Astrocyte (in vitro differentiated cells and primary cell): ENCODE measurements around the gene ST6GALNAC5. TPM values are rescaled to one million over a fixed set of nuclear protein-coding genes. Genes with fewer than 3 reads are reported as not detected.

Experiments used
- DNase-seq: peaks from one replicate; pipeline ENCODE4 v3.0.0-alpha.2; 2010; ENCODE audit warnings: low read depth
- FAIRE-seq: peaks from 2 replicates; lab custom pipeline; 2011; peaks lifted over from hg19 to GRCh38; lab: Jason Lieb, UNC
- H2AFZ ChIP-seq: 2 replicates; pipeline ENCODE4 v1.6.0; 2012; ENCODE audit warnings: low read depth, low read length, inconsistent platforms
- H3K27ac ChIP-seq: 2 replicates; pipeline ENCODE4 v1.5.1; 2011; ENCODE audit warnings: low read depth, low read length, inconsistent platforms
- H3K27me3 ChIP-seq: 2 replicates; pipeline ENCODE4 v1.6.0; 2011; ENCODE audit warnings: low read length, inconsistent platforms; ENCODE audit not compliant: insufficient read depth
- H3K36me3 ChIP-seq: 2 replicates; pipeline ENCODE4 v1.5.1; 2011; ENCODE audit warnings: low read length, inconsistent platforms; ENCODE audit not compliant: insufficient read depth
- H3K4me1 ChIP-seq: 2 replicates; pipeline ENCODE4 v1.5.1; 2011; ENCODE audit warnings: low read length, inconsistent platforms; ENCODE audit not compliant: insufficient read depth
- H3K4me2 ChIP-seq: 2 replicates; pipeline ENCODE4 v1.6.0; 2012; ENCODE audit warnings: low read length, inconsistent platforms
- H3K4me3 ChIP-seq: 2 replicates; pipeline ENCODE4 v1.5.1; 2011; ENCODE audit warnings: low read depth, mild to moderate bottlenecking, low read length, inconsistent platforms; ENCODE audit not compliant: insufficient read depth
- H3K79me2 ChIP-seq: 2 replicates; pipeline ENCODE4 v1.6.0; 2012; ENCODE audit warnings: mild to moderate bottlenecking, low read length, inconsistent platforms; ENCODE audit not compliant: insufficient read depth
- H3K9ac ChIP-seq: 2 replicates; pipeline ENCODE4 v1.6.0; 2012; ENCODE audit warnings: mild to moderate bottlenecking, low read length, inconsistent platforms
- H3K9me3 ChIP-seq: 2 replicates; pipeline ENCODE4 v1.5.1; 2012; ENCODE audit warnings: low read depth, mild to moderate bottlenecking, low read length, inconsistent platforms; ENCODE audit not compliant: insufficient read depth
- H4K20me1 ChIP-seq: 2 replicates; pipeline ENCODE4 v1.6.0; 2012; ENCODE audit warnings: low read length, inconsistent platforms; ENCODE audit not compliant: insufficient read depth
- H3K27ac Mint-ChIP-seq: one replicate; pipeline ENCODE4 v1.8.0; 2021; ENCODE audit warnings: mild to moderate bottlenecking, mixed read lengths; ENCODE audit not compliant: unreplicated experiment
- H3K27me3 Mint-ChIP-seq: one replicate; pipeline ENCODE4 v1.8.0; 2021; ENCODE audit warnings: low read depth, mixed read lengths; ENCODE audit not compliant: unreplicated experiment
- H3K36me3 Mint-ChIP-seq: one replicate; pipeline ENCODE4 v1.8.0; 2021; ENCODE audit warnings: low read depth, mixed read lengths; ENCODE audit not compliant: unreplicated experiment
- H3K4me1 Mint-ChIP-seq: one replicate; pipeline ENCODE4 v1.8.0; 2021; ENCODE audit warnings: low read depth, mixed read lengths; ENCODE audit not compliant: unreplicated experiment
- H3K4me3 Mint-ChIP-seq: one replicate; pipeline ENCODE4 v1.8.0; 2021; ENCODE audit warnings: mild to moderate bottlenecking, moderate library complexity, mixed read lengths; ENCODE audit not compliant: unreplicated experiment
- H3K9me3 Mint-ChIP-seq: one replicate; pipeline ENCODE4 v1.8.0; 2021; ENCODE audit warnings: mild to moderate bottlenecking, mixed read lengths; ENCODE audit not compliant: unreplicated experiment
- EZH2 ChIP-seq: IDR thresholded peaks from 2 replicates; pipeline ENCODE4 v1.6.1; 2012; ENCODE audit warnings: mild to moderate bottlenecking, low read length, inconsistent platforms; ENCODE audit not compliant: insufficient read depth
- total RNA-seq: library from RNA; stranded (reverse); gene quantifications from 2 replicates; pipeline ENCODE4 v1.2.1, GENCODE V29; 2021
- TF ChIP-seq, protein P1 (sequence below): IDR thresholded peaks from 2 replicates; pipeline ENCODE4 v1.5.1; 2011; ENCODE audit warnings: low read depth, mild to moderate bottlenecking, inconsistent platforms, low read length, moderate library complexity; ENCODE audit not compliant: insufficient read depth

The ST6GALNAC5 gene
- total RNA-seq, 1 donor from 2014 or later, result 1.3 TPM

DNA sequence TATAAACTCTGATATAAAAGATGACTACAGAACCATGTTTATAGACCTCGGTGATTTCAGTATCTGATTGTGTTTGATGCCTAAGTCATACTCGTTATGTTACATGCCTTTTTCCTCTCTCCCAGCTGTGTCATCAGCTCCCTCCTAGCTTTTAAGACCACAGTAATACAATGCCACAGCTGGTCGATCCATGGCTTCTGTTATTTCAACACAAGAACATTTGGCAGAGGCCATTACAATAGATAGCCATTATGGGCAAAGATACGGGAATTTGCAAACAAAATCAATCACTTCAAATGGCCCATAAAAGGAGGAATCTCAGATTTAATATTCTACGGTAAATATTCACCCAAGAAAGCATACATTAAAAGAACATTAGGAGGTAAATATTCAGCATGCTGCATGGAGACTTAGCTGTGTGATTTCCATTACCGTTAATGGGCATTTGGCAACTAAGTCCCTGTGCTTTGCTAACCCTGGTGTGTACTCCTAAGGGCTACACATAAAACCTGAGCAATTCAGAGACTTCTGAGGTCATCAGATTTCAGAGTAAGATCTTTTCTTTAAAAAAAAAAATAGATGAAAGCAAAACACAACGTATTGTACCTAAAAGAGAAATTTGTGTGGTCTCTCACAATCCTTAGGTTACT lies 198.5 kb downstream of the ST6GALNAC5 start:
- no peak overlapping the region for H3K9ac ChIP-seq
- no peaks in the 10 kb centered on the region for H3K36me3 ChIP-seq
- no peaks in the 10 kb centered on the region for H3K79me2 ChIP-seq
- TF ChIP-seq EZH2, result no peak
- TF ChIP-seq, protein P1, sequence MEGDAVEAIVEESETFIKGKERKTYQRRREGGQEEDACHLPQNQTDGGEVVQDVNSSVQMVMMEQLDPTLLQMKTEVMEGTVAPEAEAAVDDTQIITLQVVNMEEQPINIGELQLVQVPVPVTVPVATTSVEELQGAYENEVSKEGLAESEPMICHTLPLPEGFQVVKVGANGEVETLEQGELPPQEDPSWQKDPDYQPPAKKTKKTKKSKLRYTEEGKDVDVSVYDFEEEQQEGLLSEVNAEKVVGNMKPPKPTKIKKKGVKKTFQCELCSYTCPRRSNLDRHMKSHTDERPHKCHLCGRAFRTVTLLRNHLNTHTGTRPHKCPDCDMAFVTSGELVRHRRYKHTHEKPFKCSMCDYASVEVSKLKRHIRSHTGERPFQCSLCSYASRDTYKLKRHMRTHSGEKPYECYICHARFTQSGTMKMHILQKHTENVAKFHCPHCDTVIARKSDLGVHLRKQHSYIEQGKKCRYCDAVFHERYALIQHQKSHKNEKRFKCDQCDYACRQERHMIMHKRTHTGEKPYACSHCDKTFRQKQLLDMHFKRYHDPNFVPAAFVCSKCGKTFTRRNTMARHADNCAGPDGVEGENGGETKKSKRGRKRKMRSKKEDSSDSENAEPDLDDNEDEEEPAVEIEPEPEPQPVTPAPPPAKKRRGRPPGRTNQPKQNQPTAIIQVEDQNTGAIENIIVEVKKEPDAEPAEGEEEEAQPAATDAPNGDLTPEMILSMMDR, result no peak
- no peaks in the 10 kb centered on the region for H4K20me1 ChIP-seq
- H3K9me3 ChIP-seq, result no peaks in the 10 kb centered on the region
- no peak overlapping the region for H2AFZ ChIP-seq
- no peak overlapping the region for H3K27ac Mint-ChIP-seq
- no peak overlapping the region for H3K4me2 ChIP-seq
- no peak overlapping the region for H3K4me3 ChIP-seq
- H3K27ac ChIP-seq, result no peak overlapping the region
- no peak overlapping the region for H3K4me3 Mint-ChIP-seq
- DNase-seq, result no peak
- peaks cover 2% of the 10 kb centered on the region for H3K27me3 ChIP-seq
- no peaks in the 10 kb centered on the region for H3K36me3 Mint-ChIP-seq
- H3K4me1 ChIP-seq, result no peaks in the 10 kb centered on the region
- H3K4me1 Mint-ChIP-seq, result no peaks in the 10 kb centered on the region
- FAIRE-seq, result no peak
- no peaks in the 10 kb centered on the region for H3K27me3 Mint-ChIP-seq
- no peaks in the 10 kb centered on the region for H3K9me3 Mint-ChIP-seq

DNA sequence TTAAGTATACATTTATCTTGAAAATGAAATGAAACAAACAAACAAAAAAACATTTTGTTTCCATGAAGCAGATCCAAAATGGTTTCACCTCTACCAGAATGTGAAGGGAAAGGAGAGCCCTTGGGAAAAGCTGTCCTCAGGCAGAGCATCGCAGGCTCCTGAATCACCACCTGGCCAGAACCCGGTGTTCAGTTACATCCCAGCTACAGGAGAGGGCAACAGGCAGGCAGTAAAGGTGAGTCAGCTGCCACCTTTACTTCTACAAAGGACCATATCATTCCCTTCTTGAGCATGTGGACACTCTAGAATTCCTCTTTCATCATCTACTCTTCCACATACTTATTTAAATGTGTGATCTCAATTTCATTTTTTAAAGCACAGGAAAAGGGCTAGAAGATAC lies 200.7 kb downstream of the ST6GALNAC5 start:
- H3K4me1 ChIP-seq, result no peaks in the 10 kb centered on the region

GRCh38 chr1:77076759-77077158 lies 209.5 kb downstream of the ST6GALNAC5 start:
- Mint-ChIP-seq H3K4me3 (no peak overlapping the region), H3K4me1 (no peaks in the 10 kb centered on the region), H3K36me3 (no peaks in the 10 kb centered on the region), H3K27ac (no peak overlapping the region), H3K27me3 (peaks cover 8% of the 10 kb centered on the region), H3K9me3 (no peaks in the 10 kb centered on the region)
- no peak for FAIRE-seq
- TF ChIP-seq, protein P1, result no peak
- TF ChIP-seq EZH2, result no peak
- H3K27me3 ChIP-seq, result no peaks in the 10 kb centered on the region
- no peak overlapping the region for H2AFZ ChIP-seq
- no peaks in the 10 kb centered on the region for H4K20me1 ChIP-seq
- H3K4me2 ChIP-seq, result no peak overlapping the region
- H3K79me2 ChIP-seq, result no peaks in the 10 kb centered on the region
- H3K27ac ChIP-seq, result no peak overlapping the region
- H3K9ac ChIP-seq, result no peak overlapping the region
- DNase-seq, result no peak
- H3K9me3 ChIP-seq, result no peaks in the 10 kb centered on the region
- H3K36me3 ChIP-seq, result no peaks in the 10 kb centered on the region
- no peaks in the 10 kb centered on the region for H3K4me1 ChIP-seq
- H3K4me3 ChIP-seq, result no peak overlapping the region

More for the DNA sequence above, 200.7 kb downstream of the ST6GALNAC5 start:
- no peaks in the 10 kb centered on the region for H4K20me1 ChIP-seq
- Mint-ChIP-seq H3K27me3 (no peaks in the 10 kb centered on the region), H3K36me3 (no peaks in the 10 kb centered on the region), H3K4me3 (no peak overlapping the region), H3K4me1 (no peaks in the 10 kb centered on the region), H3K9me3 (no peaks in the 10 kb centered on the region), H3K27ac (no peak overlapping the region)
- no peak for DNase-seq
- H3K9me3 ChIP-seq, result no peaks in the 10 kb centered on the region
- no peak overlapping the region for H2AFZ ChIP-seq
- no peak overlapping the region for H3K4me3 ChIP-seq
- H3K27ac ChIP-seq, result no peak overlapping the region
- no peak overlapping the region for H3K9ac ChIP-seq
- no peaks in the 10 kb centered on the region for H3K36me3 ChIP-seq
- H3K4me2 ChIP-seq, result no peak overlapping the region
- TF ChIP-seq, protein P1, result no peak
- TF ChIP-seq EZH2, result no peak
- FAIRE-seq, result no peak
- peaks cover 2% of the 10 kb centered on the region for H3K27me3 ChIP-seq
- H3K79me2 ChIP-seq, result no peaks in the 10 kb centered on the region
